Fibroblast of mammary gland (primary cell): ENCODE results near the gene ABHD5.
A peak's percentile ranks its signal among the peaks of the same experiment; 100 is the strongest.

Source experiments
- DNase-seq: peaks from one replicate; pipeline ENCODE4 v3.0.0-alpha.2; 2010; ENCODE audit warnings: low read depth
- H3K4me3 ChIP-seq: 2 replicates; pipeline ENCODE4 v1.5.1; 2011; ENCODE audit warnings: low read depth, mild to moderate bottlenecking, low read length, moderate library complexity; ENCODE audit not compliant: control insufficient read depth
- CTCF ChIP-seq: conservative IDR thresholded peaks from 2 replicates; pipeline ENCODE4 v1.5.1; 2011; ENCODE audit warnings: low read depth, low read length, inconsistent platforms; ENCODE audit not compliant: control insufficient read depth, insufficient read depth

The ABHD5 gene

DNA sequence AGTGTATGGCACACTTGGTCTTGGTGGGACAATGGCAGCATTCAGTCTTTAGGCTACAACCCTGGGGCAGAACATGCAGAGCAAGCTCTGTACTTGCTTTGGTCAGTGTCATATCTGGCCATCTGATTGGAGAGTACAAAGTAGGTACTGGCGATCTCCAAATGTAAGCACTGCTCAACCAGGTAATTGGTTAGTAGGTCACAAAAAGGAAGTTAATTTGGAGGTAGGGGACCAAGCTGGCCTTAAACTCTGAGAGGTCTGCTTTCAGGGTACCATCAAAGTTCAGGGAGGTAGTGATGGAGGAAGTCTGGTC lies 3.3 kb upstream of the ABHD5 start:
- no peak overlapping the region for H3K4me3 ChIP-seq
- no peak for DNase-seq
- no peak for TF ChIP-seq CTCF

DNA sequence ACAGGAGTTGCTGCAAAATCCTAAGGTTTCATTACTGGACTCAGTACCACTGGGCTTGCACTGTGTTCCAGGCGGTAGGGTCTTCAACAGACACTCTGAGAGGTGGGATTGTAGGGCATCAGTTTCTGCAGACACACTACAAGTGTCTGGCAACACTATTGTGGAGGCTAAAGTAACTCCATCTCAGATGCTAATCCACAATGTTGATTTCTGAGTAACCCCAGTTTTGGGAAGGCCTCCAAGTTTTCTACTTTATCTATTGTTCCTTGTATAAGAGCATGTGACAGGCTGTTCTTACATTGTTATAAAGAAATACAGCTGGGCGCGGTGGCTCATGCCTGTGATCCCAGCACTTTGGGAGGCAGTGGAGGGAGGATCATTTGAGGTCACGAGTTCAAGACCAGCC lies 2.5 kb upstream of the ABHD5 start:
- TF ChIP-seq CTCF: no peak
- H3K4me3 ChIP-seq: no peak overlapping the region
- DNase-seq: no peak

DNA sequence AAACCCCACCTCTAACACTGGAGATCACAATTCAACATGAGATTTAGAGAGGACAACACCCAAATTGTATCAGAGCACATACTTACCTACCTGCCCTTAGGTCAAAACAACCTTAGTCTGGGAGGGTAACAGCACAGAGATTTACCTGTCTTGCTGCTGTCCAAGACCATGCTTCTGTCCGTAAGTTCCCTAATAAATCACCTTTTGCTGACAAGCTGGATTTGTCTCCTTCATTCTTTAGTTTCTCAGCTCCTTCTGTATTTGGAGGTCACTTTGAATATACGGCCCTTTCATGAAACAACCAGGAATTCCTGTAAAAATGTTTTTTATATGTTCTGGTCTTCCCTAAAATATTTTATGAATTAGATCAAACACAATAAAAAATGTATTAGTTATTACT lies 1.6 kb upstream of the ABHD5 start:
- no peak for DNase-seq
- TF ChIP-seq CTCF: no peak
- H3K4me3 ChIP-seq: no peak overlapping the region

GRCh38 chr3:43689766-43690399 lies 855 bp upstream of the ABHD5 start:
- peak overlapping the region; percentile 52 for H3K4me3 ChIP-seq
- no peak for TF ChIP-seq CTCF
- no peak for DNase-seq

DNA sequence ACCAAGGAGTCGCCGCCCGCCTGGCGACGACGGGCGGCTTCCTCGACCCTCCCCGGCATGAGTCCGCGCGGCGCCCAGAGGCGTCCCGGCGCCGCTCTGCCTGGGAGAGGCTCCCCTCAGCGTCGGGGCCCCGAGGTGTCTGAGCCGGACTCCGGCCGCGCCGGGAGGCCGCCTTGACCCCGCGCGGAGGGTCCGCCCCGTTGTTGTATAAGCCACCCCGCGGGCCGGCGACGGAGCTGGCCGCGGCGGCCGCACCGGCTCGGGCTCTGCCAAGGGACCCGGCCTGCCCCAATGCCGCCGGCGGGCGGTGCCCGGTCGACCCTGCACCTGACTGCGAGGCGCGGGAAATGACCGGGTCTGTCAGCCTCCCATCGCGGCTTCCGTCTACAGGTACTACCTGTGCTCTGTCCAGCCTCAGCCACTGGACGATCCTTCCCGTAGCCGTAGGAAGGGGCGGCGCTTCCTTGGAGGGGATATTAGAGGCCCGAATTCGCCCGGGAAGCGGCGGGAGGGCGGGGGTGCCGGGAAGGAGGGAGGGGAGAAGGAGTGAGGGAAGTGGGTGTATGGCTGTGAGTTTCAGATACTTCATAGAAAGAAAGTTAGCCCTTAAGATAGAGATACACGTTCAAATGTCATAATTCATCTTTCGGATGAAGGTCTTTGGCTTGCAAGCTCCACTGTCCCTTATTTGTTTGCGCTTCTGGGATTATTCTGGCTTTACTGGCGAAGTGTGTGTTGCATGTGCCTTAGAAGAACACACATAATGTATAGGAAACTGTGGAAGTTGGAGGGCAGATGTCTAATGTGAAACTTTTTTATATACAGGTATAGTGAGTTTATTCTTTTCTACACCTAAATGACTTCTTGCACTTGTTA lies 620 bp downstream of the ABHD5 start:
- no peak for TF ChIP-seq CTCF
- DNase-seq: peak; percentile 17
- peak overlapping the region; percentile 57 for H3K4me3 ChIP-seq

- peak overlapping the region; percentile 57 for H3K4me3 ChIP-seq
- peak; percentile 14 for DNase-seq
- TF ChIP-seq CTCF: no peak
These were observed 1.5 kb downstream of the ABHD5 start for GRCh38 chr3:43692085-43692855.
